H1 (cell line): Measurements from ENCODE around the gene DDX49. TPM values are rescaled to one million over a fixed set of nuclear protein-coding genes. Genes with fewer than 3 reads are reported as not detected.

ENCODE experiments used
- CTCF ChIA-PET: fragments of 300-600 bp; sonication (Branson Sonifier 250); formaldehyde crosslinking; loops from one replicate; lab custom pipeline; 2021; ENCODE audit not compliant: partially characterized antibody; lab: Charles Lee
- POLR2A ChIA-PET: fragments of 300-600 bp; sonication (Branson Sonifier 250); formaldehyde crosslinking; loops from one replicate; lab custom pipeline; 2021; ENCODE audit warnings: inconsistent platforms; ENCODE audit not compliant: partially characterized antibody; lab: Charles Lee
- DNase-seq, 2 experiments: peaks; one replicate each; pipeline versions ENCODE4 v3.0.0 to v3.0.0-alpha.2; 2010 to 2022; ENCODE audit warnings: low spot score in 2 of 2, low read depth in 1 of 2, mixed read lengths in 1 of 2
- FAIRE-seq: peaks from 2 replicates; lab custom pipeline; 2011; peaks lifted over from hg19 to GRCh38; lab: Jason Lieb, UNC
- H2AFZ ChIP-seq: 2 replicates; pipeline ENCODE4 v1.8.1; 2012; ENCODE audit warnings: low read length, inconsistent platforms
- H2AK5ac ChIP-seq: 2 replicates; pipeline ENCODE4 v1.6.1; 2013; ENCODE audit warnings: low read depth, low read length
- H2BK120ac ChIP-seq: replicated peaks from 2 replicates; pipeline ENCODE3; 2013; ENCODE audit warnings: low read depth, low read length, inconsistent platforms
- H2BK12ac ChIP-seq: 2 replicates; pipeline ENCODE4 v1.6.1; 2013; ENCODE audit warnings: low read depth, low read length
- H2BK15ac ChIP-seq: 2 replicates; pipeline ENCODE4 v1.6.1; 2013; ENCODE audit warnings: low read length
- H2BK20ac ChIP-seq: 2 replicates; pipeline ENCODE4 v1.6.1; 2013; ENCODE audit warnings: low read length
- H2BK5ac ChIP-seq: 2 replicates; pipeline ENCODE4 v1.6.1; 2013; ENCODE audit warnings: low read depth, low read length
- H3K14ac ChIP-seq: 2 replicates; pipeline ENCODE4 v1.6.1; 2013; ENCODE audit warnings: inconsistent platforms; ENCODE audit not compliant: insufficient read length
- H3K18ac ChIP-seq: 2 replicates; pipeline ENCODE4 v1.6.1; 2013; ENCODE audit warnings: low read length; ENCODE audit errors: extremely low read depth
- H3K23ac ChIP-seq: 2 replicates; pipeline ENCODE4 v1.6.1; 2013; ENCODE audit warnings: inconsistent platforms; ENCODE audit not compliant: insufficient read length
- H3K23me2 ChIP-seq: 2 replicates; pipeline ENCODE4 v1.6.1; 2013; ENCODE audit warnings: low read depth, low read length
- H3K27ac ChIP-seq: 2 replicates; pipeline ENCODE4 v1.6.1; 2011; ENCODE audit warnings: low read depth, low read length, inconsistent platforms
- H3K27me3 ChIP-seq, 4 experiments: replicated peaks in 1 of 4; 1 replicate in 1 of 4; 2 replicates in 3 of 4; pipeline versions ENCODE4 v1.6.1 to v1.8.1; 2011 to 2013; ENCODE audit warnings: low read length in 3 of 4, mild to moderate bottlenecking in 3 of 4, inconsistent platforms in 2 of 4, mixed read lengths in 2 of 4, moderate library complexity in 1 of 4; ENCODE audit not compliant: control insufficient read depth in 3 of 4, insufficient read depth in 3 of 4; ENCODE audit errors: extremely low read depth in 1 of 4
- H3K36me3 ChIP-seq, 4 experiments: 2 replicates each; pipeline versions ENCODE4 v1.6.1 to v1.8.1; 2011 to 2013; ENCODE audit warnings: mild to moderate bottlenecking in 4 of 4, low read length in 3 of 4, moderate library complexity in 2 of 4, control low read depth in 1 of 4, inconsistent platforms in 1 of 4; ENCODE audit not compliant: insufficient read depth in 4 of 4, control insufficient read depth in 2 of 4
- H3K4ac ChIP-seq: replicated peaks from 2 replicates; pipeline ENCODE3; 2013; ENCODE audit warnings: low read length, low read depth, mixed read lengths, inconsistent platforms; ENCODE audit not compliant: insufficient read length
- H3K4me1 ChIP-seq, 4 experiments: replicated peaks in 1 of 4; 1 replicate in 1 of 4; 2 replicates in 3 of 4; pipeline versions ENCODE4 v1.6.1 to v1.8.1; 2011 to 2013; ENCODE audit warnings: low read length in 3 of 4, inconsistent platforms in 2 of 4, mixed read lengths in 1 of 4; ENCODE audit not compliant: insufficient read depth in 4 of 4, control insufficient read depth in 3 of 4
- H3K4me2 ChIP-seq, 2 experiments: 2 replicates each; pipeline versions ENCODE4 v1.6.1 to v1.8.1; 2011 to 2013; ENCODE audit warnings: low read depth in 2 of 2, low read length in 2 of 2, control low read depth in 1 of 2, inconsistent platforms in 1 of 2, mild to moderate bottlenecking in 1 of 2; ENCODE audit not compliant: insufficient read depth in 1 of 2
- H3K4me3 ChIP-seq, 4 experiments: fragments of 200-600, 300-600 bp in 1 of 4; sonication (generic), shearing (Covaris generic), sonication (Bioruptor Twin) in 1 of 4; 2 replicates each; pipeline versions ENCODE4 v1.5.1 to v1.8.1; 2011 to 2016; ENCODE audit warnings: low read length in 4 of 4, low read depth in 3 of 4, control low read depth in 2 of 4, inconsistent platforms in 2 of 4, mild to moderate bottlenecking in 2 of 4, mixed read lengths in 1 of 4, moderate library complexity in 1 of 4; ENCODE audit not compliant: insufficient read depth in 2 of 4; ENCODE audit errors: extremely low read depth in 1 of 4
- H3K56ac ChIP-seq: replicated peaks from 2 replicates; pipeline ENCODE3; 2013; ENCODE audit warnings: low read depth, mild to moderate bottlenecking, mixed read lengths, low read length, inconsistent platforms; ENCODE audit not compliant: insufficient read length
- H3K79me1 ChIP-seq: 2 replicates; pipeline ENCODE4 v1.6.1; 2013; ENCODE audit warnings: low read depth, low read length, control low read depth
- H3K79me2 ChIP-seq, 2 experiments: 2 replicates each; pipeline versions ENCODE4 v1.6.1 to v1.8.1; 2012 to 2013; ENCODE audit warnings: low read length in 2 of 2, mild to moderate bottlenecking in 2 of 2, inconsistent platforms in 1 of 2; ENCODE audit not compliant: insufficient read depth in 2 of 2, control insufficient read depth in 1 of 2
- H3K9ac ChIP-seq, 4 experiments: replicated peaks in 1 of 4; 1 replicate in 1 of 4; 2 replicates in 3 of 4; pipeline versions ENCODE4 v1.6.1 to v1.8.1; 2011 to 2013; ENCODE audit warnings: low read depth in 3 of 4, low read length in 3 of 4, control low read depth in 2 of 4, mild to moderate bottlenecking in 2 of 4, moderate library complexity in 2 of 4, inconsistent platforms in 1 of 4; ENCODE audit errors: extremely low read depth in 1 of 4
- H3K9me3 ChIP-seq, 2 experiments: 2 replicates each; pipeline versions ENCODE4 v1.6.1 to v1.8.1; 2012 to 2013; ENCODE audit warnings: mild to moderate bottlenecking in 2 of 2, moderate library complexity in 2 of 2, control low read depth in 1 of 2, inconsistent platforms in 1 of 2, low read depth in 1 of 2, low read length in 1 of 2, mixed read lengths in 1 of 2; ENCODE audit not compliant: insufficient read depth in 2 of 2
- H4K20me1 ChIP-seq, 2 experiments: replicated peaks in 1 of 2; 2 replicates each; pipeline versions ENCODE3 to v1.8.1; 2011 to 2013; ENCODE audit warnings: inconsistent platforms in 2 of 2, low read length in 2 of 2, mild to moderate bottlenecking in 1 of 2; ENCODE audit not compliant: insufficient read depth in 2 of 2, control insufficient read depth in 1 of 2
- H4K5ac ChIP-seq: 2 replicates; pipeline ENCODE4 v1.6.1; 2013; ENCODE audit warnings: low read length, low read depth, mixed read lengths, inconsistent platforms; ENCODE audit not compliant: insufficient read length
- H4K8ac ChIP-seq: 2 replicates; pipeline ENCODE4 v1.8.0; 2013; ENCODE audit warnings: mild to moderate bottlenecking, moderate library complexity, low read length, inconsistent platforms; ENCODE audit not compliant: insufficient read depth; ENCODE audit errors: extremely low read depth
- H4K91ac ChIP-seq: replicated peaks from 2 replicates; pipeline ENCODE3; 2013; ENCODE audit warnings: low read length, mixed read lengths, inconsistent platforms; ENCODE audit not compliant: insufficient read length
- ATF2 ChIP-seq: IDR thresholded peaks from 2 replicates; pipeline ENCODE4 v1.6.1; 2012; ENCODE audit warnings: low read length, inconsistent platforms
- E2F6 ChIP-seq: IDR thresholded peaks from 2 replicates; pipeline ENCODE4 v1.6.1; 2012; ENCODE audit warnings: inconsistent platforms
- KDM1A ChIP-seq: fragments of 200-600, 300-600 bp; sonication (generic); IDR thresholded peaks from 2 replicates; pipeline ENCODE4 v1.7.1; 2016; ENCODE audit warnings: mild to moderate bottlenecking, low read length, borderline replicate concordance
- POLR2A ChIP-seq, 2 experiments: IDR thresholded peaks; 1 replicate in 1 of 2; 2 replicates in 1 of 2; pipeline ENCODE4 v1.6.1; 2011; ENCODE audit warnings: low read depth in 2 of 2, low read length in 2 of 2, mild to moderate bottlenecking in 2 of 2; ENCODE audit errors: control extremely low read depth in 1 of 2
- RAD21 ChIP-seq, 2 experiments: IDR thresholded peaks in 1 of 2; conservative IDR thresholded peaks in 1 of 2; 2 replicates each; pipeline ENCODE4 v1.6.1; 2011; ENCODE audit warnings: low read depth in 2 of 2, low read length in 2 of 2, improper control_type of control experiment in 1 of 2, inconsistent platforms in 1 of 2, mild to moderate bottlenecking in 1 of 2, moderate library complexity in 1 of 2
- SIN3A ChIP-seq, 2 experiments: IDR thresholded peaks in 1 of 2; conservative IDR thresholded peaks in 1 of 2; 2 replicates each; pipeline ENCODE4 v1.6.1; 2011 to 2012; ENCODE audit warnings: low read length in 2 of 2, improper control_type of control experiment in 1 of 2, low read depth in 1 of 2, mild to moderate bottlenecking in 1 of 2
- SUZ12 ChIP-seq: fragments of 200-600 bp; sonication (generic); IDR thresholded peaks from 2 replicates; pipeline ENCODE4 v1.6.1; 2012; ENCODE audit warnings: mild to moderate bottlenecking, inconsistent platforms, low read length, moderate library complexity, mixed read lengths
- WGBS, 2 experiments: shearing (Covaris generic) in 1 of 2; methylation state at CpG; one replicate each; pipeline versions ENCODE4 v1.1.6 to v1.1.7; 2013 to 2015; ENCODE audit warnings: low lambda C conversion rate in 2 of 2, mixed read lengths in 2 of 2, inconsistent platforms in 1 of 2, low coverage in 1 of 2, missing lambda C conversion rate in 1 of 2; ENCODE audit not compliant: insufficient replicate concordance in 2 of 2, insufficient coverage in 1 of 2, insufficient read length in 1 of 2; ENCODE audit errors: extremely low coverage in 1 of 2, missing lambda C conversion rate in 1 of 2; 5-methylcytosine and 5-hydroxymethylcytosine counted together
- polyA plus RNA-seq, 7 experiments: library from polyadenylated mRNA; depleted of rRNA in 3 of 7; stranded (reverse) in 5 of 7; unstranded in 2 of 7; fragments of >200 nt in 5 of 7; fragments of 200-250 nt in 2 of 7; gene quantifications; 1 replicate in 5 of 7; 2 replicates in 1 of 7; 4 replicates in 1 of 7; pipeline versions ENCODE4 v1.2.1 to v1.2.3, GENCODE V29; 2011 to 2013; ENCODE audit warnings: missing spikeins in 2 of 7, mixed read lengths in 2 of 7
- total RNA-seq: library from RNA; stranded (reverse); fragmentation: NEBNext Ultra II Directional; extraction: Animal tissue kit (Norgen Biotek cat#: 25700); gene quantifications from 2 replicates; pipeline ENCODE4 v1.2.1, GENCODE V29; 2021

Gene DDX49
- total and polyA plus RNA-seq, 2 of the 8 experiments (the other 6 are each of a cell fraction or from before 2014, with no cell fraction given) = 41.3 to 46.5 TPM

- no peak overlapping the region for H3K27ac ChIP-seq
- no peak overlapping the region for H3K56ac ChIP-seq
- no peak overlapping the region for H4K91ac ChIP-seq
- H3K27me3 ChIP-seq = peaks cover 0 to 10% (median 7%) of the 10 kb centered on the region in 4 experiments; a peak in 4 of 7 replicates
- peaks cover 0 to 5% (median 0%) of the 10 kb centered on the region in 4 experiments; a peak in 1 of 7 replicates for H3K4me1 ChIP-seq
- POLR2A ChIA-PET = interaction anchor here (1.0 to 1.3 kb wide), 2 partner anchors 12 to 22 kb away, joined by 3 to 5 read pairs; no protein-coding TSS in a partner anchor
- no peak overlapping the region for H3K9ac ChIP-seq
- no peak overlapping the region for H3K18ac ChIP-seq
- peaks cover 5 to 8% of the 10 kb centered on the region in 2 experiments for H4K20me1 ChIP-seq
- H2BK120ac ChIP-seq = no peak overlapping the region
- no peak overlapping the region for H4K8ac ChIP-seq
- H3K23ac ChIP-seq = no peak overlapping the region
- no peak overlapping the region for H2BK5ac ChIP-seq
- no peak for FAIRE-seq
- no peak overlapping the region for H3K14ac ChIP-seq
- 93% methylated on average over 17 of the region's 17 CpGs; no CpG with 5 or more reads in 1 of the 2 experiments for WGBS, 2 experiments
- no peak for DNase-seq
- CTCF ChIA-PET = interaction anchor here (0.9 to 1.5 kb wide), 3 partner anchors 13 to 35 kb away, joined by 3 read pairs; partner anchors contain the start of genes COPE and DDX49
- no peak overlapping the region for H3K4me2 ChIP-seq
- H2AFZ ChIP-seq = no peak overlapping the region
- H3K4ac ChIP-seq = no peak overlapping the region
- H3K4me3 ChIP-seq = no peak overlapping the region
- TF ChIP-seq SIN3A (conservative IDR thresholded peaks at IDR 0.05 in 1 of 2, IDR thresholded peaks at IDR 0.05 in 1 of 2; ENCODE audit: low read depth in 1 of 2, low read length in 2 of 2) (no peak), POLR2A (IDR thresholded peaks at IDR 0.05; ENCODE audit: control extremely low read depth in 1 of 2, low read depth in 2 of 2, low read length in 2 of 2) (no peak), ATF2 (no peak), KDM1A (no peak), SUZ12 (no peak), E2F6 (no peak), RAD21 (IDR thresholded peaks at IDR 0.05 in 1 of 2, conservative IDR thresholded peaks at IDR 0.05 in 1 of 2; ENCODE audit: low read depth in 2 of 2, low read length in 2 of 2) (no peak)
- TF ChIP-seq, all 59 proteins: peak for 0
- H3K9me3 ChIP-seq = no peaks in the 10 kb centered on the region
- H3K79me2 ChIP-seq = no peaks in the 10 kb centered on the region
- no peaks in the 10 kb centered on the region for H3K79me1 ChIP-seq
- H2BK15ac ChIP-seq = no peak overlapping the region
- no peak overlapping the region for H2AK5ac ChIP-seq
- no peaks in the 10 kb centered on the region for H3K23me2 ChIP-seq
- no peak overlapping the region for H2BK20ac ChIP-seq
- no peak overlapping the region for H4K5ac ChIP-seq
- peaks cover 0 to 7% (median 0%) of the 10 kb centered on the region in 4 experiments; a peak in 1 of 8 replicates for H3K36me3 ChIP-seq
- H2BK12ac ChIP-seq = no peak overlapping the region
These were observed 18.6 kb upstream of the DDX49 start for GRCh38 chr19:18900700-18901481.
